ENCODE measurements around the gene APOBEC3G.

DNA sequence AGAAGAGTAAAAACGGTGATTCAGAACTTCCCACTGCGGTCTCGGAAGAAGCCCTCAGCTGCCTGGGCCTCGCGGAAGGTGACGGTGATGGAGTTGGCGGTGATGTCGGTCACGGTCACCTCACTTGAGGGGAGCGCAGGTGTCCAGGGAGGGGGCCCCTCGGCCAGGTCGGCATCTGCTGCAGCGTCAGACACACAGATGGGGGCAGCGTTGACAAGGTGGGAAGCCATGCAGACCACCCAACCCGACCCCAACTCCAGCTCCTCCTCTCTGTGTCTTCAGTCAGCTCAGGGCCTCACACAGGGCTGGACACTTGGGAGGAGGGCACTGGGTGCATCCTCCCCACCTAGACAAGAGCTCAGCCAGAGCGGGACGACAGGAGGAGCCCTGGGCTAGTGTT, 56.8 kb downstream of the APOBEC3G start:
- TF ChIP-seq, protein P1, sequence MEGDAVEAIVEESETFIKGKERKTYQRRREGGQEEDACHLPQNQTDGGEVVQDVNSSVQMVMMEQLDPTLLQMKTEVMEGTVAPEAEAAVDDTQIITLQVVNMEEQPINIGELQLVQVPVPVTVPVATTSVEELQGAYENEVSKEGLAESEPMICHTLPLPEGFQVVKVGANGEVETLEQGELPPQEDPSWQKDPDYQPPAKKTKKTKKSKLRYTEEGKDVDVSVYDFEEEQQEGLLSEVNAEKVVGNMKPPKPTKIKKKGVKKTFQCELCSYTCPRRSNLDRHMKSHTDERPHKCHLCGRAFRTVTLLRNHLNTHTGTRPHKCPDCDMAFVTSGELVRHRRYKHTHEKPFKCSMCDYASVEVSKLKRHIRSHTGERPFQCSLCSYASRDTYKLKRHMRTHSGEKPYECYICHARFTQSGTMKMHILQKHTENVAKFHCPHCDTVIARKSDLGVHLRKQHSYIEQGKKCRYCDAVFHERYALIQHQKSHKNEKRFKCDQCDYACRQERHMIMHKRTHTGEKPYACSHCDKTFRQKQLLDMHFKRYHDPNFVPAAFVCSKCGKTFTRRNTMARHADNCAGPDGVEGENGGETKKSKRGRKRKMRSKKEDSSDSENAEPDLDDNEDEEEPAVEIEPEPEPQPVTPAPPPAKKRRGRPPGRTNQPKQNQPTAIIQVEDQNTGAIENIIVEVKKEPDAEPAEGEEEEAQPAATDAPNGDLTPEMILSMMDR (IDR thresholded peaks at IDR 0.05): no peak
- no peak for TF ChIP-seq POLR2A (IDR thresholded peaks at IDR 0.05)

Data from thyroid gland (tissue), 4 donors.